Measurements from ENCODE around the gene TFIP11.

The TFIP11 gene

GRCh38 chr22:26513838-26514237 lies 1.6 kb upstream of the TFIP11 start:
- no peak overlapping the region for H3K9ac ChIP-seq

GRCh38 chr22:26508148-26508547 lies 4.1 kb downstream of the TFIP11 start:
- Histone ChIP-seq H3K9ac (no peak overlapping the region), H3K4me3 (IDR thresholded peaks at IDR 0.05; ENCODE audit: insufficient read depth, low read depth, low read length) (no peak overlapping the region), H3K27ac (no peak overlapping the region), H3K4me1 (ENCODE audit: low read depth, poor library complexity, severe bottlenecking) (peaks cover 56% of the 10 kb centered on the region), H4K20me1 (ENCODE audit: insufficient read depth) (no peaks in the 10 kb centered on the region), H3K36me3 (ENCODE audit: insufficient read depth) (peaks cover 8% of the 10 kb centered on the region; the same call in 1 of the 2 replicates), H3K27me3 (ENCODE audit: insufficient read depth, low read depth) (no peaks in the 10 kb centered on the region), H3K4me2 (no peak overlapping the region), H2AFZ (ENCODE audit: low read depth) (no peak overlapping the region), H3K79me2 (ENCODE audit: insufficient read depth, low read depth) (peaks cover 44% of the 10 kb centered on the region)
- TF ChIP-seq CTCF (conservative IDR thresholded peaks at IDR 0.05; ENCODE audit: low read depth, low read length), result no peak

More at GRCh38 chr22:26513838-26514237, 1.6 kb upstream of the TFIP11 start:
- Histone ChIP-seq H3K4me2 (peak overlapping the region; percentile 86; the same call in 1 of the 2 replicates), H3K4me1 (ENCODE audit: low read depth, poor library complexity, severe bottlenecking) (peaks cover 57% of the 10 kb centered on the region), H2AFZ (ENCODE audit: low read depth) (no peak overlapping the region), H4K20me1 (ENCODE audit: insufficient read depth) (no peaks in the 10 kb centered on the region), H3K27ac (no peak overlapping the region), H3K27me3 (ENCODE audit: insufficient read depth, low read depth) (no peaks in the 10 kb centered on the region), H3K4me3 (IDR thresholded peaks at IDR 0.05; ENCODE audit: insufficient read depth, low read depth, low read length) (no peak overlapping the region), H3K79me2 (ENCODE audit: insufficient read depth, low read depth) (peaks cover 42% of the 10 kb centered on the region), H3K36me3 (ENCODE audit: insufficient read depth) (no peaks in the 10 kb centered on the region)
- TF ChIP-seq CTCF (conservative IDR thresholded peaks at IDR 0.05; ENCODE audit: low read depth, low read length), result no peak

- Histone ChIP-seq H3K4me3 (IDR thresholded peaks at IDR 0.05; ENCODE audit: insufficient read depth, low read depth, low read length) (no peak overlapping the region), H3K79me2 (ENCODE audit: insufficient read depth, low read depth) (peaks cover 28% of the 10 kb centered on the region; the same call in 1 of the 2 replicates), H4K20me1 (ENCODE audit: insufficient read depth) (no peaks in the 10 kb centered on the region), H2AFZ (ENCODE audit: low read depth) (no peak overlapping the region), H3K36me3 (ENCODE audit: insufficient read depth) (peaks cover 32% of the 10 kb centered on the region; the same call in 1 of the 2 replicates), H3K9ac (peak overlapping the region; percentile 26; the same call in 1 of the 2 replicates), H3K4me2 (peak overlapping the region; percentile 72), H3K27me3 (ENCODE audit: insufficient read depth, low read depth) (no peaks in the 10 kb centered on the region), H3K27ac (peak overlapping the region; percentile 88), H3K4me1 (ENCODE audit: low read depth, poor library complexity, severe bottlenecking) (peaks cover 81% of the 10 kb centered on the region)
- TF ChIP-seq CTCF (conservative IDR thresholded peaks at IDR 0.05; ENCODE audit: low read depth, low read length), result no peak
Observed at GRCh38 chr22:26503758-26504157, 8.5 kb downstream of the TFIP11 start.

- peaks cover 26% of the 10 kb centered on the region; the same call in 1 of the 2 replicates for H3K79me2 ChIP-seq (ENCODE audit: insufficient read depth, low read depth)
- H3K4me2 ChIP-seq, result peak overlapping the region; percentile 72
- TF ChIP-seq CTCF (conservative IDR thresholded peaks at IDR 0.05; ENCODE audit: low read depth, low read length), result peak; percentile 69
- no peaks in the 10 kb centered on the region for H4K20me1 ChIP-seq (ENCODE audit: insufficient read depth)
- H3K4me1 ChIP-seq (ENCODE audit: low read depth, poor library complexity, severe bottlenecking), result peaks cover 86% of the 10 kb centered on the region
- H3K27me3 ChIP-seq (ENCODE audit: insufficient read depth, low read depth), result no peaks in the 10 kb centered on the region
- no peak overlapping the region for H2AFZ ChIP-seq (ENCODE audit: low read depth)
- H3K36me3 ChIP-seq (ENCODE audit: insufficient read depth), result peaks cover 30% of the 10 kb centered on the region; the same call in 1 of the 2 replicates
- no peak overlapping the region for H3K4me3 ChIP-seq (IDR thresholded peaks at IDR 0.05; ENCODE audit: insufficient read depth, low read depth, low read length)
- peak overlapping the region; percentile 26; the same call in 1 of the 2 replicates for H3K9ac ChIP-seq
- H3K27ac ChIP-seq, result peak overlapping the region; percentile 88
Observed at GRCh38 chr22:26502688-26503561, 9.3 kb downstream of the TFIP11 start.

Measured in KMS-11 (cell line).